DMS79 treated with DMSO at 0.1 percent for 48 hours (cell line): Measurements from ENCODE around the gene COMMD1.

Source experiments
- DNase-seq: peaks from one replicate; lab custom pipeline; 2025; lab: John Stamatoyannopoulos, UW

Gene COMMD1

DNA sequence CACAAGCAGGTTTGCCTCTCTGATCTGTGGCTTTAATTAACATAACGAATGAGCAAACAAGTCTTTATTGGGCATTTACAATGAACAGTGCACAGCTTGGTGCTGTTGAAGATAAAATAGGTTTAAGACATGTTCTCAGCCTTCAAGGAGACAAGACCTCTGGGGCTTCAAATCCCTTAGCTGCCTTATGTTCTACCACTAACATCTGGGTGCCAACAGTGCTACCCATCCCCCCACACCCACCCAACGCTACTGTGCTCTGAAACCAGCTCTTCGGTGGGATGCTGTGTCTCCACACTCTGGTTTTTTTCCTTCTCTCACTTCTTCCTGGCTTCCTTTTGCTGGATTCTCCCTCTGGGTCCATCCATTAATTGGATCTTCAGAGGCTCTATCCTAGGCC lies 276.4 kb downstream of the COMMD1 start:
- no peak for DNase-seq

- no peak for DNase-seq
Observed at GRCh38 chr2:62184512-62185230, 279.2 kb downstream of the COMMD1 start.
